Neural crest cell (in vitro differentiated cells): ENCODE measurements around the gene SEMA3C. TPM values are rescaled to one million over a fixed set of nuclear protein-coding genes. Genes with fewer than 3 reads are reported as not detected.

Experiments
- DNase-seq: peaks from one replicate; pipeline ENCODE4 v3.0.0; 2021; ENCODE audit warnings: low read depth, mixed read lengths, low spot score
- H3K27ac Mint-ChIP-seq: one replicate; pipeline ENCODE4 v1.8.0; 2021; ENCODE audit warnings: mild to moderate bottlenecking, mixed read lengths; ENCODE audit not compliant: unreplicated experiment
- H3K27me3 Mint-ChIP-seq: 2 replicates; pipeline ENCODE4 v1.8.0; 2021; ENCODE audit warnings: low read depth, mild to moderate bottlenecking, mixed read lengths
- H3K36me3 Mint-ChIP-seq: 2 replicates; pipeline ENCODE4 v1.8.0; 2021; ENCODE audit warnings: low read depth, mild to moderate bottlenecking, mixed read lengths
- H3K4me1 Mint-ChIP-seq: 2 replicates; pipeline ENCODE4 v1.8.0; 2021; ENCODE audit warnings: mixed read lengths
- H3K4me3 Mint-ChIP-seq: one replicate; pipeline ENCODE4 v1.8.0; 2021; ENCODE audit warnings: mild to moderate bottlenecking, mixed read lengths
- H3K9me3 Mint-ChIP-seq: 2 replicates; pipeline ENCODE4 v1.8.0; 2021; ENCODE audit warnings: mixed read lengths
- CTCF ChIP-seq: fragments of 200-600 bp; sonication (generic); conservative IDR thresholded peaks from 2 replicates; pipeline ENCODE4 v1.5.0; 2021; ENCODE audit warnings: antibody characterized with exemption, mild to moderate bottlenecking
- total RNA-seq: library from RNA; stranded (reverse); gene quantifications from 2 replicates; pipeline ENCODE4 v1.2.1, GENCODE V29; 2021

SEMA3C gene
- total RNA-seq, 1 donor from 2014 or later = 36.6 TPM

GRCh38 chr7:80905334-80905733 is 13.5 kb downstream of the SEMA3C start:
- Mint-ChIP-seq H3K9me3 (no peaks in the 10 kb centered on the region), H3K4me3 (no peak overlapping the region), H3K27me3 (no peaks in the 10 kb centered on the region), H3K36me3 (no peaks in the 10 kb centered on the region), H3K4me1 (peaks cover 23% of the 10 kb centered on the region), H3K27ac (no peak overlapping the region)
- no peak for TF ChIP-seq CTCF
- no peak for DNase-seq

GRCh38 chr7:80902716-80903308 is 16.0 kb downstream of the SEMA3C start:
- no peak for DNase-seq
- Mint-ChIP-seq H3K27me3 (no peaks in the 10 kb centered on the region), H3K9me3 (no peaks in the 10 kb centered on the region), H3K4me1 (peaks cover 17% of the 10 kb centered on the region), H3K27ac (no peak overlapping the region), H3K4me3 (no peak overlapping the region), H3K36me3 (no peaks in the 10 kb centered on the region)
- no peak for TF ChIP-seq CTCF

- H3K4me1 Mint-ChIP-seq = peaks cover 13% of the 10 kb centered on the region
- H3K36me3 Mint-ChIP-seq = no peaks in the 10 kb centered on the region
- H3K27ac Mint-ChIP-seq = no peak overlapping the region
- no peak for TF ChIP-seq CTCF
- H3K4me3 Mint-ChIP-seq = no peak overlapping the region
- no peak for DNase-seq
- no peaks in the 10 kb centered on the region for H3K9me3 Mint-ChIP-seq
- no peaks in the 10 kb centered on the region for H3K27me3 Mint-ChIP-seq
Measured at GRCh38 chr7:80902019-80902418, 16.8 kb downstream of the SEMA3C start.

- H3K9me3 Mint-ChIP-seq = no peaks in the 10 kb centered on the region
- DNase-seq = no peak
- no peak for TF ChIP-seq CTCF
- peaks cover 8% of the 10 kb centered on the region for H3K4me1 Mint-ChIP-seq
- H3K27ac Mint-ChIP-seq = no peak overlapping the region
- H3K27me3 Mint-ChIP-seq = no peaks in the 10 kb centered on the region
- no peaks in the 10 kb centered on the region for H3K36me3 Mint-ChIP-seq
- H3K4me3 Mint-ChIP-seq = no peak overlapping the region
Measured at GRCh38 chr7:80900583-80901576, 18.0 kb downstream of the SEMA3C start.

- Mint-ChIP-seq H3K4me1 (peaks cover 4% of the 10 kb centered on the region), H3K27ac (no peak overlapping the region), H3K27me3 (no peaks in the 10 kb centered on the region), H3K36me3 (no peaks in the 10 kb centered on the region), H3K4me3 (no peak overlapping the region), H3K9me3 (no peaks in the 10 kb centered on the region)
- TF ChIP-seq CTCF = no peak
- no peak for DNase-seq
Measured at GRCh38 chr7:80896906-80897598, 21.8 kb downstream of the SEMA3C start.
